Measurements from ENCODE around the gene BORCS8. TPM values are rescaled to one million over a fixed set of nuclear protein-coding genes. Genes with fewer than 3 reads are reported as not detected.

BORCS8 gene
- total RNA-seq, 1 donor from 2014 or later = 28.1 TPM

Small RNAs within 50 kb of the gene (small RNA-seq; reads per million reads assigned to genes)
- gene RNU6-1028P = not detected

Other genes starting within 250 kb of the BORCS8 start
- gene SUGP2, start 158.6 kb downstream of the BORCS8 start, total RNA-seq = 90.5 TPM
- 56.3 TPM for gene ARMC6, start 158.5 kb downstream of the BORCS8 start, total RNA-seq
- 10.2 TPM for gene SLC25A42, start 128.2 kb downstream of the BORCS8 start, total RNA-seq
- 8.6 TPM for gene TMEM161A, start 53.7 kb downstream of the BORCS8 start, total RNA-seq
- gene MEF2B, start 21.9 kb downstream of the BORCS8 start, total RNA-seq = not detected
- 18.3 TPM for gene RFXANK, start 106 bp upstream of the BORCS8 start, total RNA-seq
- gene NR2C2AP, start 11.3 kb upstream of the BORCS8 start, total RNA-seq = 9.0 TPM
- gene NCAN, start 19.8 kb upstream of the BORCS8 start, total RNA-seq = 162 TPM
- 0.41 TPM for gene TM6SF2, start 81.1 kb upstream of the BORCS8 start, total RNA-seq
- gene SUGP1, start 128.4 kb upstream of the BORCS8 start, total RNA-seq = 22.8 TPM
- gene MAU2, start 128.7 kb upstream of the BORCS8 start, total RNA-seq = 20.8 TPM
- gene GATAD2A, start 213.5 kb upstream of the BORCS8 start, total RNA-seq = 7.7 TPM

Measured in frontal cortex (tissue), 1 donor.